GM21619 (cell line): ENCODE data around the gene PLA2G5.
"Not testable (repeated sequence)": the region's sequence is repeated elsewhere in the genome, so short reads cannot be mapped to it uniquely, and the experiment has no call there.

Source experiments
- ATAC-seq: cut with Tn5 transposase; IDR thresholded peaks from one replicate; pipeline ENCODE4 v1.9.1; 2021; ENCODE audit not compliant: unreplicated experiment

PLA2G5 gene, protein sequence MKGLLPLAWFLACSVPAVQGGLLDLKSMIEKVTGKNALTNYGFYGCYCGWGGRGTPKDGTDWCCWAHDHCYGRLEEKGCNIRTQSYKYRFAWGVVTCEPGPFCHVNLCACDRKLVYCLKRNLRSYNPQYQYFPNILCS

DNA sequence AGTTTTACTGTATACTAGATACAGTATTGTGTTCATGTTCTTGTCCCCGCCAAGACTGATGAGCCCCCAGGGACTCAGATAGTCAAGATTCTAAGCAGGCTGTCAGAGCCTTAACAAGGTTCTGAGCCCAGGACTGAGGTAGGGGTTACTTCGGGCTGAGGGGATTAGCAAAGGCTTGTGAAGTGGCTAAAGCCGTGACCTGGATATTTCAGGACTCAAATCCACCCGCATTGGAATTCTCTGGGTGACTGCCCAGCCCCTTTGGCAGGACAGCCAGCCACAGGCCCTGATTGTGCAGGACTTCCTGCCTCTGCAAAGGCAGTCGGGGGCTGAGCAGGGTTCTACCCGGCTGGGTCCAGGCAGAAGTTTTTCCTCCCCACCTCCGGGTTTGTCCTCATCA is at the start of gene PLA2G5:
Gene PLA2G5, plus strand, starts transcription at position 321 of the 400 bp plus-strand sequence. CDS start 14,637 bp downstream, outside the sequence.
- no peak for ATAC-seq

DNA sequence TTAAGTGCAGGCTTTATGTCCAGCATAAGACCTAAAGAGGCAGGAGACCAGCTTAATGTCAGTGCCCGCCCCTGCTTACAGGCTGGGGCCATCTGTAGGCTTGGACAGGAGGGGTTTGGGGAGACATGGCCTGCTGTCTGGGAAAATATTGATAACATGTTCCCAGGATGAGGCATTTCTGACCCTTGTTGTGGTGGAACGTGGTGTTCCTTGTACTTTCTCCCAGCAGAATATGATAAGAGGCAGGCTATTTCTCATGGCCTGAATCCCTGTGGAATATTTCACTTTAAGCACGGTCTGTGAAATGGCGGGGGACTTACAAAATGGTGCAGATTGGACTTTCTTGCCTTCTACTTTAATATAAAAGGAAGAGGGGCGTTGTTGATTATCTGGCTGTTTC is 41.9 kb upstream of the PLA2G5 start:
- no peak for ATAC-seq

DNA sequence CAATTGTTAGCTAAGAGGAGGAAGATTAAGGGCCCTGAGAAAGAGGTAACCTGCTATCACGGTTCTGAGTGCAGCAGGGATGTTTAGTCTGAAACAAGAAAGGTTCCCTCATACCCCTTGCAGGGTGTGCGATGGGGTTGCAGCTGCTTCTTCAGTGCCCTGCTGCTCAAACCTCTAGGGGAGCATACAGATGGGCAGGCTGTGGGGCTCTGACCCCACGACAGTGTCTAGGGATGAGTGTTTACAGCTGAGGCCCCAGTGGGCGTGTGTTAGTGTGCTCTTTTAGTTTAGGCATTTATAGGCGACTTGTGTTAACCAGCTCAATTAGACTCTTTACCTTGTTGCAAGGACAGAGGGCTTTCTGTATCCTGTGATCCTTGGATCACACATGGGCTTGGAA is 41.3 kb upstream of the PLA2G5 start:
- ATAC-seq, result no peak

DNA sequence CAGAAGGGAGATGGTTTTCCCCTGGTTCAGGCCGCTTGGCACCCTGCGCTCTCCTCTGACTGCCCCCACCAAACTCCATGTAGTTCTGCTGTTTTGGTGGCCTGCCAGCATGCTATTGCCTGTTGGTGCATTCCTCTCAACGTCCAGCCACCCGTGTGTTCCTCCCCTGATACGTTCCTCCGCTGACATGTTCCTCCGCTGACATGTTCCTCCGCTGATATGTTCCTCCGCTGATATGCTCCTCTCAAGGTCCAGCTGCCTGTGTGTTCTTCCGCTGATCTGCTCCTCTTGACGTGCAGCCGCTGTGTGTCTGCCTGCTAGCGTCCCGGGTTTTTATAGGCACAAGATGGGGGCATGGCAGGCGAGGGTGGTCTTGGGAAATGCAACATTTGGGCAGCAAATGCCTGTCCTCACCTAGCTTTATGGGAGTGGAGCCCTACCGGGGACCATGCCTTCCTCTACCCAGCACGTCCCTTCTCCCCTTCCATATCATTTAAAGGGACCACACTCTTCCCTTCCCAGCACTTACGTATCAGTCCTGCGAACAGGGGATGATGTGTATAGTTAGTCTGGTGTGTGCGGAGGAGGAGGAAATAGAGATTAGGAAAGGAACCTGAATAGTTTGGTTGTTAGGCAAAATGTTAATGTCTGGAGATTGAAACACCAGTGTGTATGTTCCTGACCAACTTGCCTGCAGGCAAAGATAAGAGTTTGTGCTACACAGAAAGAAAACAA is 40.6 kb upstream of the PLA2G5 start:
- no peak for ATAC-seq

DNA sequence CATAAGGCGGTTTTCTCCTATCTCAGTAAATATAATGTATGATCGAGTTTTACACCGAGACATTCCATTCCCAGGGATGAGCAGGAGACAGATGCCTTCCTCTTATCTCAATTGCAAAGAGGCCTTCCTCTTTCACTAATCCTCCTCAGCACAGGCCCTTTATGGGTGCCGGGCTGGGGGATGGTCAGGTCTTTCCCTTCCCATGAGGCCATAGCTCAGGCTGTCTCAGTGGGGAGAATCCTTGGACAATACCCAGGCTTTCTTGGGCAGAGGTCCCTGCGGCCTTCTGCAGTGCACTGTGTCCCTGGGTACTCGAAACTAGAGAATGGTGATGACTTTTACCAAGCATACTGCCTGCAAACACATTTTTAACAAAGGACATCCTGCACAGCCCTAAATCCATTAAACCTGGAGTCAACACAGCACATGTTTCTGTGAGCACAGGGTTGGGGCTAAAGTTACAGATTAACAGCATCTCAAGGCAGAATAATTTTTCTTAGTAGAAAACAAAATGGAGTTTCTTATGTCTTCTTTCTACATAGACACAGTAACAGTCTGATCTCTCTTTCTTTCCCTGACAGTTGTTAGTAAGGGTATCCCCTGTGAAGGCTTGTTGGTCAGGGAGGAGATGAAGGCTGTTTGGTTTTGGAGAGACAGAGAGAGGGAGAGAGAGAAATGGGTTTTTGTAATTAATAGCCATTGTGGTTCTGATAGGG is 39.4 kb upstream of the PLA2G5 start:
- not testable (repeated sequence) for ATAC-seq

DNA sequence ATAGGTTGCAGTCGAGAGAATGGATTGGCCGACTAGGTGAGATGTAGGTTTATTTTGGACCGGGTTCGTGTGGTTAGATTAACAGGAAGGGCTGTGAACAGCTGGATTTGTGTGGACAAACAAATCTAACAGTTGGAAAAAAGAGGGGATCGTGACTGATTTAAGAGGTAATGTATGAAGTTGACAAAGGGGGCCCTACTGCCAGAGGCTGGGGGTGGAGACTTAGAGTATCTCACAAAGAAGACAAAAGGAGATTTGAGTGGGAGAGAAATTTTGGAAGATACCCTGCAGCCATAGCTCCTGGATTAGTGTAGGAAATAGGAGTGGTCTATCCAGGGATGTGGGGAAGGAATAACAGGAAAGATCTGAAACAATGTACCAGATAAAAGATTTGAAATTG is 38.8 kb upstream of the PLA2G5 start:
- ATAC-seq, result no peak

DNA sequence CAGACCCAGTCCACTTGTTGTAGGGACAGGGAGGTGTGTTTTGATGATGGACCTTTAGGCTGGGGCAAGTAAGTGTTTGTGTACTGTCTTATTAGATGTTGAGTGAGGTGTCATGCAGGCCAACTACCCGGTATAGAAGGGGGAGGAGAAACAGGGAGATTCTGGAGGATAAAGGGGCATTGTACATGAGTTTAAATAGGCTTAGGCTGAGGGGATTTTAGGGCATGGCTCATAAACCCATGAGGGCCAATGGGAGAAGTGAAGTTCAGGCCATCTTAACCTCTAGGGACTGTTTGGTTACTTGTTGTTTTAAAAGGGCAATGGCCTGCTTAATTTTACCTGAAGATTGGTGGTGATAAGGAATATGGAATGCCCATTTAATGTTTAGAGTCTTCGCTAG is 38.2 kb upstream of the PLA2G5 start:
- ATAC-seq, result no peak

DNA sequence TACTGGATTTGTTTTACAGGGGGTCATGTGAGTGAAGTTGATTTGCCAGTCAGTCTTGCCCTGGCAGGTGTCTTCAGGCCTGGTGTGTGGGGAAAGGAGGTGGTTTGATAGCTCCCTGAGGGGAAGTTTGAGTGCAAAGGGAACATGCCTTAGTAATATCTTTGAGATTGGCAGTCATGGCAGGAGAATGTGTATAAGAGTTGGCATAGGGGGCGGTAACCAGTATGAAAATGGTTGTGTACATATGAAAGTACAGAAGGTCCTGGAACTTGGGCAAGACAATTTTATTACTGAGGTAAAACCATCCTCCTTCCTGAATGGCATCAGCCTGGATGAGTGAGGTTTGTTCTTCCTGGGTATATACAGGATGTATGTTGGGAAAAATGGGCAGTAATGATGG is 37.6 kb upstream of the PLA2G5 start:
- no peak for ATAC-seq

DNA sequence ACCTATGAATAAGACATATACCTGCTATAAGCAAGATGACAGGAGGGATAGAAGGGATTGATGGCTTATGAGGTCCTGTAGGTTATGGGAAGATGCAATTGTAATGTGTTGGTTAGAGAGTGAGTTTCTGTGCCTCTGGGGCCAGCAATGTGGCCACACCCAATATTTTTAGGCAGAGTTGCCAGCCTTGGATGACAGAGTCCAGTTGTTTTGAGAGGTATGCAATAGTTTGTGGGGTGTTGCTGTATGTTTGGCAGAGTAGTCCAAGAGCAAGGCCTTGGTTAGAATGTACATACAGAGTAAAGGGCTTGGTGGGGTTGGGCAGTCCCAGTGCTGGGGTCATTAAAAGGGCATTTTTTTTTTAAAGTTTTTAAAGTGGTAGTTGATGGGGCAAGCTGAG is 36.6 kb upstream of the PLA2G5 start:
- no peak for ATAC-seq

DNA sequence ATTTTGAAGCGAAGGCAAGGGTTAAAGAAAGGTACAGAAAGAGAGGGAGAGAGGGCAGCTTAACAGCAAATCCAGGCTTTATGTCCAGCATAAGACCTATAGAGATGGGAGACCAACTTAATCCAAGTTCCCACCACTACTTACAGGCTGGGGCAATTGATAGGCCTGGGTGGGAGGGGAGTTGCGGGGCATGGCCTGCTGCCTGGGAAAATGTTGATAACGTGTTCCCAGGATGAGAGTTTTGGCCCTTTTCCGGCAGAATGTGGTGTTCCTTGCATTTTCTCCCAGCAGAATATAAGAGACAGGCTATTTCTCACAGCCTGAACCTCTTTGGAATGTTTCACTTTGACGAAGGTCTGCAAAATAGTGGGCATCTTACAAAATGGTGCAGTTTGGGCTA is 34.9 kb upstream of the PLA2G5 start:
- ATAC-seq, result no peak

DNA sequence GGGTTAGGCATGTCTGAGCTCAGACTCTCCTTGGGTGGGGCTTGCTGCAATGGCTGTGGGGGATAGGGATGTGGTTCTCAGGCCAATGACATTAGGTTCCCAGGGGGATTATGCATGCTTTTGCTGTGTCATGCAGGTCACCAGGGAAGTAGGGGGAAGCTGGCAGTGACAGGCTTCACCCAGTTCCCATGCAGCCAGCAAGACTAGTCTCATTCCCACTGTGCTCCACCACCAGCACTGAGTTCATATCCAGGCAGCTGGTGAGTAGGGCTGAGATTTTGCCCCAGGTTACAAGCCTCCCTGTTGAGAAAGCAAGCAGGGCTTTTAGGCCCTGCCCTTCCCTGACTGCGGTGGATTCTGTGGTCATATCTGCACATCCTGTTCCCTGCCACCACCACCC is 32.1 kb upstream of the PLA2G5 start:
- no peak for ATAC-seq

DNA sequence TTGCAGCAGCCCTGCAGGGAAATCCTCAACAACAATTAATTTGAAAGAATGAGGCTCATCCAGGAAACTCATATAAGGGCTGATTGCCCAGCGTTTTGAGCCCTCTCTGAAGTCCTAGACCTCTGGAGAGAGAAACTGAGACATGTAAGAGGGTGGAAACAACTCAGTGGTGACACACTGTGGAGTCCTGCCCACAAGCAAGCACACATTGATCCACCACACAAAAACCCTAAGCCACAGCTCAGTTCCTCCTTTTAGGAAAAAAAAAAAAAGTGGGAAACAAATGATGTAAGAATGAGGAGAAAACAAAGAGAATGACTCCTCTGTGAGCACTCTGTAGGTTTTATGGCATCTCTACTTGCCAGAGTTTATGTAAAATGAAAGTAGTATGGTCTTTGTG is 22.9 kb upstream of the PLA2G5 start:
- ATAC-seq, result no peak

DNA sequence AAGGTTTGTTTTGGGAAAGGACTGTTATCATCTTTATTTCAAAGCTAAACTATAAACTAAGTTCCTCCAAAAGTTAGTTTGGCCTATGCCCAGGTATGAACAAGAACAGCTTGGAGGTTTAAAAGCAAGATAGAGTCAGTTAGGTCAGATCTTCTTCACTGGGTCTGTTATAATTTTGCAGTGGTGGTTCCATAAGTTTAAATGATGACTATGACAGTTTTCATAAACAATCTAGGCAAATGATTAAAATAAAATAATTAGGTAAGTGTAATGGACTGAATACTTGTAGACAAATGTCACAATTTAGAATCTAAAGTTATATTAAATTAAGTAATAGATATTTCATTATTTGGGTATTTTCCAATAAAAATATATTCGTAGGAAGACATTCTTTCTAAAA is 21.4 kb upstream of the PLA2G5 start:
- ATAC-seq, result no peak

DNA sequence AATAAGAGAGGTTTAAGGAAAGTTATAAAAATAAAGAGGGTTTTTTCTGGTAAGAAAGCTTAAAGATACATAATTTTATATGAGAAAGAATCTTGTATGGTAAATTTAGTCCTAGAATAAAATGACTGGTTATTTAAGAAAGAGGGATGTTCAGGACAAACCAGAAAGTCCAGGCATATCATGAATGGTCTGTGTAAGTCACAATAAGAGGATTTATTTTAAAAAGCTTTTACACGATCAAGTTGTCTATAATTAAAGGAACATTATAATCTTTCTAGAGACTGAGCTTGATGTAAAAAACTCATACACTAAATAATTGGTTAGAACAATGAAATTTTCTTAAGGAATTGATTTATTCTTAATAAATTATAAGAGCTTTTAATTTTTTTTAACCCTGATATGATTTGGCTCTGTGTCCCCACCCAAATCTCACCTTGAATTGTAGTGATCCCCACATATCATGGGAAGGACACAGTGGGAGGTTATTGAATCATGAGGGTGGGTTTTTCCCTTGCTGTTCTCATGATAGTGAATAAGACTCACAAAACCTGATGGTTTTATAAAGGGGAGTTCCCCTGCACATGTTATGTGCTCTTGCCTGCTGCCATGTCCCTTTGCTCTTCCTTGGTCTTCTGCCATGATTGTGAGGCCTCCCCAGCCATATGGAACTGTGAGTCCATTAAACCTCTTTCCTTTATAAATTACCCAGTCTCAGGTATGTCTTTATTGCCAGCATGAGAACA is 20.8 kb upstream of the PLA2G5 start:
- ATAC-seq, result not testable (repeated sequence)

DNA sequence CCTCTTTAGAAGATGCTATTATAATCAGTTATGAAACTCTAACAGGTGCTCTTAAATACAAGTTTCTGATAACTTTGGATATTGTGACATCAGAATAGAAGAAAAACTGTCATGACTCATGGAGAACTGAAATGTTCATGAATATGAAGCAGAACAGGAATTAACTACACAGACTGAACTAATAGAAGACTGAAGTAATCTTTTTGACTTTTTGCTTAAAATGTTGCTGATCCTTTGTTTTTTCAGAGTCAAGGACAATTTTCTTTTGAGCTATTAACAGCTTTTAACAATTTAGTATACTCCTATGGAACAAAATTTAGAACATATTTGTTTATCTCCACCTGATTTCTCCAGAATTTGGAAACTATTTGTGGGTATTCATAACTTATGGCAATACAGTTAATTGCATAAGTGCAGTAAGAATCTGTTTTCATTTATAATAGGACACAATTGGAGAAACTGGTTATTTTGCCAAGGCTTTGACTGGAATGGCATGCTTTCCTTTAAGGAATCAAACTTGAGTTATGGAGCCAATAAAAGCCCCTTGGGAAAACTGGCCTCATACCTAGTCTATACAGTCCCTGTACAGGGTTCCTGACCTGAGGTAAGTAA is 18.7 kb upstream of the PLA2G5 start:
- ATAC-seq, result no peak

DNA sequence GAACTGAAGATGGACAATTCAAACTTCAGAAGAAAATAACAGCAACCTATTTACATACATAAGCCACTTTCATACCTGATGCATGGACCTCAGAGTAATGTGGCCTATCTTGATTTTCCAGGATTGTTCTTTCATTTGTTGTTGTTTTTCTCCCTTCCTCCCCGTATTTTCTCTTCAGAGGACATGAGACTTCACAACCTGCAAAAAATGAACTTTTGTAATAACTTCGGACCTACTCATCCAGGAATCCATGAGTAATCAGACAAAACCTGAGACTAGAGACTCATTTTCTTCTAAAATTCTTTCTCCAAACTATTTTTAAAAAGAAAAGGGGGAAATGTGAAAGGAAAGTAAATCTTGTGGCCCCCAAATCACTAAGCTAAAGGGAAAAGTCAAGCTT is 17.6 kb upstream of the PLA2G5 start:
- no peak for ATAC-seq

DNA sequence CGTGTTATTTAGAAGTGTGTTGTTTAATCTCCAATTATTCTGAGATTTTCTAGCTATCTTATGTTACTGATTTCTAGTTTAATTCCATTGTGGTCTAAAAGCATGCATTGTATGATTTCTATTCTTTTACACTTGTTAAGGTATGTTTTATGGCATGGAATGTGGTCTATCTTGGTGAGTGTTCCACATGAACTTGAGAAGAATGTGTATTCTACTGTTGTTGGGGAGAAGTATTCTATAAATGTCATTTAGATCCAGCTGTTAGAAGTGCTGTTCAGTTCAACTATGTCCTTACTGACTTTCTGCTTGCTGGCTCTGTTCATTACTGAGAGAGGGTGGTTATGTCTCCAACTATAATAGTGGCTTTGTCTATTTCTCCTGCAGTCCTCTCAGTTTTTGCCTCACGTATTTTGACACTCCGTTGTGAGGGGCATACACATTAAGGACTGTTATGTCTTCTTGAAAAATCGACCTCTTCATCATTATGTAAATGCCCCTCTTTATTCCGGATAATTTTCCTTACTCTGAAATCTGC is 12.0 kb upstream of the PLA2G5 start:
- no peak for ATAC-seq

DNA sequence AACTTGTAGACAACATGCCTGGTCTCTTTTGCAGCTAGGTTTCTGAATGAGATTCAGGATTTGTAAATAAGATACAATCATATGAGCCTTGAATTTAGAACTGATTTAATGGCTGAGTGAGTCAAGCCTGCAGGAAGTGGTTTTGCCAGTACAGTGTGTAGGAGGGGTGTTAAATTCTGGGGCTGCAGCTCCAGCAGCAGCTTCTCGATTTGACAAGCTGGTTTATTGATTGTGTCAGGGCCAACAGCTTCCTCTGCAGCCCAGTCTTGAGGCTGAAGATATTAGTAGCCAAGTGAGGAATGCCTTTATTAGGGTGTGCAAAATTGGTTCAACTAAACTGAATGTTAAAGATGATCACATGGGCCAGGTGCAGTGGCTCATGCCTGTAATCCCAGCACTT is 11.5 kb upstream of the PLA2G5 start:
- no peak for ATAC-seq

DNA sequence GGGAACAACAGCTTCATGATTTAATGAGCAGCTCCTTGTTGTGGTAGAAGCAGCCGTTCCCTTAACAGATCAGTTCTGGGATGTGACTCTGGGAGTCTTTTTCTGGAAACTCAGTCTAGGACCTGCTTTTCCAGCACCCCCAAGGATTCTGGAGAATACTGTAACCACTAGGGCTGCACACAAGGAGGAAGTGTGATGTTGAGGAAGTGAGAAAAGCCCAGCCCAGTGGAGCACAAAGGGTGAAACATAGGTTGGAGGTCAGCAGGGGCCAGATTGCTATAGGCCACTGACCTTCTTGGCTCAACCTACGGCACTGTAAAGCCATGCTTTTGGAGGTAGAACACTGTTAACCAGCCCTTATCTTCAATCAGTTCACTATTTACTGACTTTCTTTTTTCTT is 10.1 kb upstream of the PLA2G5 start:
- ATAC-seq, result no peak

DNA sequence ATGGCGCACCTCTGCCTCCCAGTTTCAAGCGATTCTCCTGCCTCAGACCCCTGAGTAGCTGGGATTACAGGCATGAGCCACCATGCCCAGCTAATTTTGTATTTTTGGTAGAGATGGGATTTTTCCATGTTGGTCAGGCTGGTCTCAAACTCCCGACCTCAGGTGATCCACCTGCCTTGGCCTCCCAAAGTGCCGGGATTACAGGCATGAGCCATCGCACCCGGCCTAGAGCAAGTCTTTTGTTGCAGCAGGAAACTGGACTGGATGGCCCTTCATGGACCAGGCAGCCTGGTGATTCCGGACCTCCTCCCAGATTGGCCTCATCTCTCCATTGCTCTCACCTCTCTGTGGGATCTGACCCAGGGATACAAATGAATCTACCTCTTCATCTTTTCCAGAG is 9.2 kb upstream of the PLA2G5 start:
- not testable (repeated sequence) for ATAC-seq

DNA sequence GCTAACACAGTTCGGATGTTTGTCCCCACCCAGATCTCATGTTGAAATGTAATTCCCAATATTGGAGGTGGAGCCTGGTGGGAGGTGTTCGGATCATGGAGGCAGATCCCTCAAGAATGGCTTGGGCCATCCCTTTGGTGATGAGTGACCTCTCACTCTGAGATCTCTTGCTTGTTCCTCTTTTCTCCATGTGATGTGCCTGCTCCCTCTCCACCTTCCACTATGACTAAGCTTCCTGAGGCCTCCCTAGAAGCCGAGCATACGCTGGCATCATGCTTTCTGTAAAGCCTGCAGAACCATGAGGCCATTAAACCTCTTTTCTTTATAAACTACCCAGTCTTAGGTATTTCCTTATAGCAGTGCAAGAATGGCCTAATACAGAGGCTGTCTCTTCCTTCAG is 8.1 kb upstream of the PLA2G5 start:
- no peak for ATAC-seq
